SU-DHL-6 (cell line): ENCODE data around the gene STUB1.
A peak's percentile ranks its signal among the peaks of the same experiment; 100 is the strongest.

ENCODE experiments used
- H2AFZ ChIP-seq: fragments of 200-600 bp; sonication (generic); 2 replicates; pipeline ENCODE4 v1.6.1; 2014; ENCODE audit warnings: low read depth, mild to moderate bottlenecking, moderate library complexity, mixed read lengths, antibody characterized with exemption, low read length; ENCODE audit not compliant: severe bottlenecking
- H3F3A ChIP-seq: fragments of 200-600 bp; shearing (Covaris generic); 2 replicates; pipeline ENCODE4 v1.6.0; 2016; ENCODE audit warnings: antibody characterized with exemption, mild to moderate bottlenecking; ENCODE audit not compliant: insufficient read depth
- H3K27ac ChIP-seq: fragments of 200-600 bp; sonication (generic); 2 replicates; pipeline ENCODE4 v1.5.1; 2016; ENCODE audit warnings: low read depth, mild to moderate bottlenecking, low read length, moderate library complexity, mixed read lengths
- H3K27me3 ChIP-seq: fragments of 200-600 bp; sonication (generic), shearing (Covaris generic); 2 replicates; pipeline ENCODE4 v1.6.0; 2014; ENCODE audit warnings: mild to moderate bottlenecking, low read length
- H3K36me3 ChIP-seq: fragments of 200-600 bp; sonication (generic); 2 replicates; pipeline ENCODE4 v1.6.1; 2014; ENCODE audit warnings: mild to moderate bottlenecking, low read length, mixed read lengths
- H3K4me2 ChIP-seq: fragments of 300-600, 200-600 bp; shearing (Covaris generic), sonication (generic); 2 replicates; pipeline ENCODE4 v1.6.0; 2014; ENCODE audit warnings: low read length, low read depth, mild to moderate bottlenecking; ENCODE audit not compliant: poor library complexity, severe bottlenecking
- H3K4me3 ChIP-seq: fragments of 200-600 bp; sonication (generic); 2 replicates; pipeline ENCODE4 v1.5.1; 2014; ENCODE audit warnings: antibody characterized with exemption, low read length, mild to moderate bottlenecking, mixed read lengths; ENCODE audit not compliant: insufficient read depth, poor library complexity, severe bottlenecking
- H3K79me2 ChIP-seq: fragments of 200-600 bp; sonication (generic); 2 replicates; pipeline ENCODE4 v1.6.1; 2014; ENCODE audit warnings: mild to moderate bottlenecking, low read length, moderate library complexity; ENCODE audit not compliant: insufficient read depth
- H3K9ac ChIP-seq: fragments of 200-600 bp; sonication (generic); 2 replicates; pipeline ENCODE4 v1.7.0; 2014; ENCODE audit warnings: mild to moderate bottlenecking, low read length
- H3K9me2 ChIP-seq: fragments of 200-600 bp; sonication (generic); replicated peaks from 2 replicates; pipeline ENCODE4 v1.6.1; 2014; ENCODE audit warnings: low read length; ENCODE audit not compliant: insufficient read depth
- H3K9me3 ChIP-seq: fragments of 200-600 bp; sonication (generic); 2 replicates; pipeline ENCODE4 v1.6.1; 2014; ENCODE audit warnings: low read length, mixed read lengths; ENCODE audit not compliant: insufficient read depth
- H4K20me1 ChIP-seq: fragments of 200-600 bp; sonication (generic); 2 replicates; pipeline ENCODE4 v1.6.1; 2014; ENCODE audit warnings: low read depth, mild to moderate bottlenecking, antibody characterized with exemption, low read length, moderate library complexity, mixed read lengths
- CTCF ChIP-seq: fragments of 200-600 bp; sonication (generic); IDR thresholded peaks from one replicate; pipeline ENCODE4 v1.5.1; 2017; ENCODE audit warnings: antibody characterized with exemption, mild to moderate bottlenecking, low read length, moderate library complexity; ENCODE audit not compliant: insufficient read depth, poor library complexity, severe bottlenecking
- EZH2phosphoT487 ChIP-seq: fragments of 200-600 bp; sonication (generic), shearing (Covaris generic); conservative IDR thresholded peaks from 2 replicates; pipeline ENCODE4 v1.6.1; 2018; ENCODE audit warnings: mild to moderate bottlenecking, antibody characterized with exemption, low read length, moderate library complexity, mixed read lengths

STUB1 gene

GRCh38 chr16:725041-725376 lies 44.8 kb downstream of the STUB1 start:
- H3F3A ChIP-seq: peaks cover 23% of the 10 kb centered on the region
- H3K9me2 ChIP-seq: no peaks in the 10 kb centered on the region
- no peaks in the 10 kb centered on the region for H3K9me3 ChIP-seq
- no peaks in the 10 kb centered on the region for H3K36me3 ChIP-seq
- H2AFZ ChIP-seq: no peak overlapping the region
- H3K9ac ChIP-seq: no peak overlapping the region
- H3K27me3 ChIP-seq: no peaks in the 10 kb centered on the region
- H3K27ac ChIP-seq: peak overlapping the region; percentile 39
- no peaks in the 10 kb centered on the region; the same call in 1 of the 2 replicates for H4K20me1 ChIP-seq
- no peak overlapping the region for H3K4me2 ChIP-seq
- no peak for TF ChIP-seq CTCF
- TF ChIP-seq EZH2phosphoT487: no peak
- H3K79me2 ChIP-seq: no peaks in the 10 kb centered on the region
- no peak overlapping the region for H3K4me3 ChIP-seq

GRCh38 chr16:725463-726187 lies 45.4 kb downstream of the STUB1 start:
- H3K9me3 ChIP-seq: no peaks in the 10 kb centered on the region
- H3K27ac ChIP-seq: peak overlapping the region; percentile 75
- H3K36me3 ChIP-seq: no peaks in the 10 kb centered on the region
- no peaks in the 10 kb centered on the region for H3K27me3 ChIP-seq
- no peak overlapping the region for H3K9ac ChIP-seq
- no peaks in the 10 kb centered on the region for H3K79me2 ChIP-seq
- H4K20me1 ChIP-seq: no peaks in the 10 kb centered on the region; the same call in 1 of the 2 replicates
- H3F3A ChIP-seq: peaks cover 20% of the 10 kb centered on the region
- no peak for TF ChIP-seq EZH2phosphoT487
- TF ChIP-seq CTCF: no peak
- H3K4me2 ChIP-seq: no peak overlapping the region
- H3K9me2 ChIP-seq: no peaks in the 10 kb centered on the region
- no peak overlapping the region for H3K4me3 ChIP-seq
- H2AFZ ChIP-seq: no peak overlapping the region

GRCh38 chr16:726188-726437 lies 45.9 kb downstream of the STUB1 start:
- H3K27ac ChIP-seq: peak overlapping the region; percentile 75
- peaks cover 20% of the 10 kb centered on the region for H3F3A ChIP-seq
- no peaks in the 10 kb centered on the region for H3K9me3 ChIP-seq
- H3K4me3 ChIP-seq: no peak overlapping the region
- no peak overlapping the region for H2AFZ ChIP-seq
- no peak for TF ChIP-seq CTCF
- TF ChIP-seq EZH2phosphoT487: no peak
- H3K9me2 ChIP-seq: no peaks in the 10 kb centered on the region
- peak overlapping the region; percentile 84 for H3K9ac ChIP-seq
- H4K20me1 ChIP-seq: no peaks in the 10 kb centered on the region; the same call in 1 of the 2 replicates
- H3K79me2 ChIP-seq: no peaks in the 10 kb centered on the region
- peak overlapping the region; percentile 85 for H3K4me2 ChIP-seq
- H3K27me3 ChIP-seq: no peaks in the 10 kb centered on the region
- no peaks in the 10 kb centered on the region for H3K36me3 ChIP-seq
